Endometrial microvascular endothelial cells (primary cell): ENCODE results near the gene PIGW. TPM values are rescaled to one million over a fixed set of nuclear protein-coding genes. Genes with fewer than 3 reads are reported as not detected.
"Not testable (repeated sequence)": the region's sequence is repeated elsewhere in the genome, so short reads cannot be mapped to it uniquely, and the experiment has no call there.

Experiments
- in situ Hi-C: cut with HindIII; loops from 2 replicates; pipeline ENCODE4 v1.10.0; 2017; ENCODE audit warnings: low sequenced_read_pairs, low pct_unique_long_range_greater_than_20kb; ENCODE audit errors: inconsistent ontology term
- total RNA-seq: library from RNA; depleted of rRNA; stranded (reverse); fragments of >200 nt; gene quantifications from one replicate; pipeline ENCODE4 v1.2.3, GENCODE V29; 2015; ENCODE audit errors: inconsistent ontology term

The PIGW gene
- total RNA-seq, 1 donor from 2014 or later, result 32.1 TPM

DNA sequence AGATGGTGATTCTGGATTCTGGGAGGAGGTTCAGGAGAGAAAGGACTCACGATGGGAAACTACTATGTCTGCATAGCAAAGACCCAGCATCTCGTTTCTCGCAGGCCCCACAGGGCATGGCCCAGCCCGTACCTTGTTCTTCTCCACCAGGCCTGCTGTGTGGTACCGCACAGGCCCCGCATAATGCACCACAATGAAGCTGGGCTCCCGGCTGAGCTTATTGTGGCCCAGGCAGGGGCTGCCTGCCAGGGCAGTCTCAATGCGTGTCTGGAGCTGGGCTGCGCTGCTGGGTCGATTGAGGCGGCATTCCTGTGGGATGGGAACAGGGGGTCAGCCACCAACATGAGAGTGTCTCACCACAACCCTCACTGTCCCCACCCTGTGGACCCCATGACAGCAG, 28.0 kb upstream of the PIGW start:
- in situ Hi-C loops, result no loop called here

DNA sequence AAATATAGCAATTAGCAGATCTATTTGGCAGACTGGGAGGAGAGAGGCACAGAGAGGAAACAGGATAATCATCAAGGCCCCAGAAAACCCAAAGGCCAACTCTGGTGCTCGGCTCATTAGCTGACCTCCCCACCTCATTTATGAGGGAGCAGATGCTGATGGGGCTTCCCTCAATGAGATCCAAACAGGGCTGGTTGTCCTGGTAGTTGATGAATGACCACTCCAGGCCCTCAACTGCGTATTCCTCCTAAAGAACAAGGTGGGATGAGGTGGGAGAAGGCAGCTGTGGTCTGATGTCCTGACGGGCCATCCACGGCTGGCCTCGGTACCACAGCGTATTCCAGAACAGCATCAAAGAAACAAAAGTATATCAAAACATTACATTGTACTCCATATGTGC, 27.5 kb upstream of the PIGW start:
- in situ Hi-C loops, result no loop called here

DNA sequence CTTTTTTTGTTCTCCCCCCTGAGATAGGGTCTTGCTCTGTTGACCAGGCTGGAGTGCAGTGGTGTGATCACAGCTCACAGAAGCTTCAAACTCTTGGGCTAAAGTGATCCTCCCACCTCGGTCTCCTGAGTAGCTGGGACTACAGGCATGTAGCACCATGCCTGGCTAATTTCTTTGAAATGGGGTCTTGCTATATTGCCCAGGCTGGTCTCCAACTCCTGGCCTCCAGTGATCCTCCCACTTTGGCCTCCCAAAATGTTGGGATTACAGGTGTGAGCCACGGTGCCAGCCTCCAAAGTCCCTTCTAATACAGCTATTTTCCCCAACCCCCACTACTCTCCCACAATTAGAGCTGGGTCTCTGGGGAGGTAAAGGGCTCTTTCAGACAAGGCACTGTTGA, 26.3 kb upstream of the PIGW start:
- in situ Hi-C loops, result not testable (repeated sequence)

DNA sequence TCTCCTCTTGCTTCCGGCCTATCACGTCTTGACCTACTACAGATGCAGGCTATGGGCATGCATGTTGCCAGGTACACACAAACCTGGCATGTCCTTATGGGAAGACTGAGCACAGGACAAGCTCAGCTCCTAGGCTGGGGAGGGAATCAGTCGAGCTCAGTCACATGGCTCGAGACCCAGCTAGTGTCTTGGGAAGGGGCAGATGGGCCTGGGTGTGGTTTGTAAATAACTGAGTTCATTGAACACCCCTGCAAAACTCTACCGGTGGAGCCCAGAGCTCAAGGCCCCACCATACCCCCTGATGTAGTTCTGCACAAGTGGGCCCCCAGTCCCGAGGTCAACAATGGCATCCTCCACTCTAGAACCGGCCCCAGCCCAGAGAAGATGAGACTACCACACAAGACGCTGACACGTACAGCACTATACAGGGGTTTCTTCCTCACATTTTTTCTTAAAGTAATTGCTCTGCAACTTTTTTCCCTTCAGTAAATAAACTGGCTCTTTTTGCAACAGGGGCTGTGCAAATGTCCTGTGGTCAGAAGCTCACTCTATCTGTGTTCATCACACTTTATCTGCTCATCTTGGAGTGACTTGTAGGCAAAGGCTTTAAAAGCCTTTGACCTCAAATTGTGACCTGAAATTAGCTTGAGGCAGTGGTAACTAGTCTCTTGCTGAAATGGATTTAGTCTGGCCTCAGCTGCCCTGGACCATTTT, 25.4 kb upstream of the PIGW start:
- in situ Hi-C loops, result no loop called here

DNA sequence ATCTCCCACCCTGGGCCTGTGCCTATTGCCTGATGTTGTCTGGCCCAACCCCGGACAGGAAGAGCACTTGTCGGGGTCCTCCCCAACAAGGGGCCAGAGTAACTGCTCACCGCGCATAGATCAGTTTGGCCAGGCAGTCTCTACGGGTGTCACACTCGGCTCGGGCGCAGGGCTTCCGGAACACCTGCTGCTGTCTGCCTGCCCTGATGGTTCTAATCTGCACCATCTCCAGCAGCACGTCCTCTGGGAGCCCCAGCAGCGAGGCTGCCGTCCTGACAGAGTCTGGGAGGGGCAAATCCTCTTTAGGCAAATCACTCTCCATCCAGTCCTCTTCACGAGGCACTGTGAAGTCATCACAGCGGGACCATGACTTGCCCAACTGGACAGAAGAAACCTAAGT, 24.2 kb upstream of the PIGW start:
- in situ Hi-C loops, result no loop called here

DNA sequence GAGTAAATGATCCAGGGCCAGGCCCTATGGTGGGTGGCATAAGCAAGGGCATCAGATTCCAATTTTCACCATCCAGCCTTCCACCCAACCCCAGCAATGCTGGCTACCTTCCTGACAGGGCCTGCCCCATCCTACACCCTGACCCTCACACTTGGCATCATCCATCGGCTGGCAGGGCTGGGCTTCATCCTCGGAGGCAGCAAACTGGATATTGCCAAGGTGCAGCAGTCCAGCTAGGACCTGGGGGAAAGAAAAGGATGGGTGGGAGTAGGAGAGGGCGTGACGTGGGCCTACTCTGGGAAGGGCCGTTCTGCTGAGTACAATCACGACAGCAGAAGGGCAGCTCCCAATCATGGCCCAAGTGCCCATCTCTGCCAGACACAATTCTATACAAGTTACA, 23.6 kb upstream of the PIGW start:
- in situ Hi-C loops, result no loop called here

DNA sequence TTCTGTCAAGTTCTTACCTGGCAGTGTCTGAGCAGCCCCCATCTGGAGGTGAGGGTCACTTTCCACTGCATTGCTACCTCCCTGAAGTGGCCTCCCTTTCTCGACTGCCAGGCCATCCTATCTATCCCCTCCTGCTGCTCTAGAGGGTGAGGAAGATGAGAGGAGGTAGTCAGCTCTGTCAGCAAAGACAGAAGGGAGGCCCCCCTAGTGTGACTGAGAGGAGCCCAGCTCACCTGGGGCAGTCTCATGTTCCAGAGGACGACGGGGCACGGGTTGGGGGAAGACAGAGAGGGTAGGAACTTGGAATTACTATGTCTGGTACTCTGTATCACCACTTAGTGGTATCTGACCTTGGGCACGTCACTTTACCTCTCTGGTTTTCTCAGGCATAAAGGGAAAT, 22.1 kb upstream of the PIGW start:
- in situ Hi-C loops, result no loop called here

DNA sequence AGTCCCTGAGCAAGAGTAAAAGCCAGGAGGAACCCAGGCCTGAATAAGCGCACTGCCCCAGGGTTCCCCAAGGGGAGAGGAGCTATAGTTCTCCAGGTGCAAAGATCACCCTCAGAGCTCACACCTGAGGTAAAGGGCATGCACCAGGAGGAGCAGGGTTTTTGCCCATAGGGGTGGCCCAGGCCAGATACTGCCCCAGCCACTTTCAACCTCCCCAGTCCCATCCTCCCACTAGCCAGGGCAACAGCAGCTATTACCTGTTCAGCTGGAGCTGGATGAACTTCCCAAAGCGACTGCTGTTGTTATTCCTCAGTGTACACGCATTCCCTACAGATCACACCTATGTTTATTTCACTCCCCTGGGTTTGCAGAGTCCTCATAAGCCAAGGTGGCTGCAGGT, 19.9 kb upstream of the PIGW start:
- in situ Hi-C loops, result no loop called here

DNA sequence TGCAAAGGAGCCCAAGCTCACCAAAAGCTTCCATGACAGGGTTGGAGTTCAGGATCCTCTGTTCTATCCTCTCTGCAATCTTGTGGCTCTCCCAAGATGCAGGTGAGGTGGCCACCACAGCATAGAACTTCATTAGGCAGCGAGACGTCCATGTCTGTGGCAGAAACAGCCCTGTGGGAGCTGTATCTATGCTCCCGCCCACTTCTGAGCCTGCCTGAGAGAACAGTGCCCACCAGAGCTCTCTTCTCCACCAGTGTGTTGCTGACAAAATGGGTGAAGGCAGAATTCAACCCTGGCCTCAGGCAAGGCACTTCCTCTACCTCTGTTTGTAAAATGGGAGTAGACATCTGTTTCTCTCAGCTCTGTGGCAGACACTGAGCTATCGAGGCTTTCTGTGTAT, 18.9 kb upstream of the PIGW start:
- in situ Hi-C loops, result no loop called here

DNA sequence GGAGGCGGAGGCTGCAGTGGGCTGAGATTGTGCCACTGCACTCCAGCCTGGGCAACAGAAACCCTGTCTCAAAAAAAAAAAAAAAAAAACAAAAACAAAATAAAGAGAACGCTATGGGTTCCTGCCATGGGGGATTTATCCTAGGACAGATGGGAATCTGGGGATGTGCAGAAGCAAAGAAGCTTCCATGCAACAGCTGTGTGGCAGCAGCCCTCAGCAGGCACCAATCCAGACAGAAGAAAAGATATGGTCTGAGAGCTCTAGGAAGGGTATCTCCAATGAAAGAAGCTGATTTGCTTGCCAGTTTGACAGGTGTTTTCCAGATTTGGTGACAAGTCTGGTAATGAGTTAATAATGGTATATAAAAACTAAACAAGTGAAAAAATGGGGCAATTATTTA, 11.7 kb upstream of the PIGW start:
- in situ Hi-C loops, result no loop called here

DNA sequence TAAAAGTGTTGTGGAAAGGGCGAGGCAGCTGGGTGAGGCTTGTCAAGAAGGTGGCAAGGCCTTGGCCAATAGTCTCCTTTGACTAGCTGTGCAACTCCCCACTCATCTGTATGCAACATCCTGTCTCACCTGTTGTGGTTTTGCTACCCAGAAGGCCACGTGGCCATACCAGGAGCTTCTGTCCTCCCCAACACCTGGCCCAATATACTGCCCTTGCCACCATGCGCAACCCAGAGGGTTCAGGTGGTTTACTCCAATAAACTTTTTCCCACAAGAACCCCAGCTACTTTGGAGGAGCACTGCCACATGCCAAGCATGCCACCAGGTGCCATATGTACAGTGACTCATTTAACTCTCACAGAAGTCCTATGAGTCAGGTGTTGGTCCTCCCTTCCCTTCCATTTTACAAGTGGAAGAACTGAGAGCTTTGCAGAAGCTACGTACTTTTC, 10.3 kb upstream of the PIGW start:
- in situ Hi-C loops, result no loop called here

DNA sequence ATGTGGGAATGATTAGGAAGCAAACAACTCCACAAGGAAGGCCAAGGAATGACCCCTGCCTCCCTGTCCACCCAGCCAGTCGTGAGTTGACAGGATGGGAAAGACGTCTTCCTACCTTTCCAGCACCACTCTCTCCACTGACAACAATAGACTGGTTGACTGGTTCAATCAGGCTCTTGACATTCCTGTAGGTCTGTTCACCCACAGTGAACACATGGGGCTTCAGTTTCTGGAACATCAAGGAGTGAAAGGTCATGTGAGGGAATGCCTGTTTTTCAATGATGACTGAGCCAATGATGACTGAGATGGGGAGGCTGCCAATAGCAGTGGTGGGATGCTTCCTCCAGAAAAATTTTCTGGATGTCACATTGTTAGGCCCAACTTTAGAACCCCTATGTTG, 9.7 kb upstream of the PIGW start:
- in situ Hi-C loops, result no loop called here

DNA sequence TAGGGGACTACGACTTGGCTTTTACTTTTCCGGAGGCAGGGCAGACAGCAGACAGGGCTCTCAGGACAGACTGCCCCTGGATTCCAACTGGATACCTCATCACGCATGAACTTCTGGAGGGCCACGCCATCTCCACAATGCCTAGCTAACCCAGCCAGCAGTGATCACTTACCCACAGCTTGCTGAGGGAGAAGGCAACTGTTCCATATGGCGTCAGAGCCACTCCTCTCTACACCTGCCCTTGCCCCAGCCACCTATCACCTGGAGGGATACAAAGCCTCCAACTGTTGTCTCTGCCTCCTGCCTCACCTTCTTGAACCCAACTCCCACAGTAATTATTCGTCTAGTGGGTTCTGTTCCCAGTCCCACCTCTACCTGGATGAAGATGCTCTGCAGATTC, 8.9 kb upstream of the PIGW start:
- in situ Hi-C loops, result no loop called here

DNA sequence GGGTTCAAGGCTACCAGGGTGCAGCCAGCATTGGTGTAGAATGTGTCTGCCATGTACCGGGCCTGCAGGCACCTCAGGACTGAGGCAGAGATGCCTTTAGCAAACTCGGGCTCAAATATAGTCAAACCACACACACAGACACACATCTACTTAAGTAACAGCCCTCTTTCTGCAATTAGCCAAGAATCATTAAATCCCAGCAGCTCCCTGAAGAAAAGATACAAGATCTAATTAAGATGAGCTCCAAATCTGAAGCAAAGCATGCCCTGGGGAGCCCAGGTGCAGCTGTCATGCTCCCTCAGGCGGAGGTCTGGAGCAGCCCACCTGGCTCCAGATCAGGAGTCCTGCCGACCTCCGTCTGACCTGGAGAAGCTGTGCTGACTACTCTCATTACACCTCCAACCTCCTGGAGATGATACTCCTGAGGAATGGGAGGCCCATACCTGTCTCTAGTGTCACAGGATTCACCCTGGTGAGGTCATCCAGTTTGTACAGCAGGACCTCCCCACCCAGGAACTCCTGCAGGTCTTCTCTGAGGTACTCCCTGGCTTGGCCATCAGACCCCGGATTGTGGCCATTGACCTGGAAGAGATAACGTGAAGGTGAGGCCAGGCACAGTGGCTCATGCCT, 7.1 kb upstream of the PIGW start:
- in situ Hi-C loops, result no loop called here

DNA sequence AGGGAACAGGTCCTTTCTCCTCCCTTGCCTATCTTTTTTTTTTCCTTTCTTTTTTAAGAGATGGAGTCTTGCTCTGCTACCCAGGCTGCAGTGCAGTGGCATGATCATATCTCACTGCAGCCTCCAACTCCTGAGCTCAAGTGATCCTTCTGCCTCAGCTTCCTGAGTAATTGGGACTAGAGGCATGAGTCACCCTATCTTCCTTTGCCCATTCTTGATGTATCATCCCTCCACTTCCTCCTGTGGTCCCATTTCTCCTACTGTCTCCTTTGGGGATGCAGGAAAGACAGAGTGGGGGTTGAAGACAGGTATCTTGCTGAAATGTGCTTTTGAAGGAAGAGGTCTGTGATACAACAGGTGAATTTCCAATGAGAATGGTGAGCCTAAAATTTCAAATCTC, 5.7 kb upstream of the PIGW start:
- in situ Hi-C loops, result no loop called here

DNA sequence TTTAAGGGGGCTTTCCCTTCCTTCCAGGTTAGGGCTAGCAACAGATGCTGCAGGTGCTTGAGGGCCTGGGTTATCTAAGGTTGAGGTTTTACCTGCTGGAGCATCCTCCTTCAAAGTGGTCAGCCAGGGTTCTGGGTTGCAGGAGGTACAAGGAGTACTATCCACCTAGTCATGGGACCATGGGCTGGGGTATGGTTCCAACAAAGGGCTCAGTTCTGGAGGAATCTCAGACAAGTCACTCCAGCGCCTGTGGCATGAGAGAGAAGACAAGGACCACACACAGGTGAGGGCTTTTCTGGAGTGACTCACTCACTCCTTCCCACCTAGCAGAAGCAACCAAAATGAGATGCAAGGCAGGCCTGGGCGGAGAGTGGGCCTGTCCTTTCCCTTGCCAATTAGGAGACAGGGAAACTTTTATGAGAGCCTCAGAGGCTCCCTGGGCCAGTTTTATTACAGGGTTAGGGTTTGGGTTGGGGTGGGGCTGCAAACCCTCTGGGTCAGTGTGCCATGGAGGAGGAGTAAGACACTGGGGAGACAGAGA, 2.3 kb upstream of the PIGW start:
- in situ Hi-C loops, result no loop called here

DNA sequence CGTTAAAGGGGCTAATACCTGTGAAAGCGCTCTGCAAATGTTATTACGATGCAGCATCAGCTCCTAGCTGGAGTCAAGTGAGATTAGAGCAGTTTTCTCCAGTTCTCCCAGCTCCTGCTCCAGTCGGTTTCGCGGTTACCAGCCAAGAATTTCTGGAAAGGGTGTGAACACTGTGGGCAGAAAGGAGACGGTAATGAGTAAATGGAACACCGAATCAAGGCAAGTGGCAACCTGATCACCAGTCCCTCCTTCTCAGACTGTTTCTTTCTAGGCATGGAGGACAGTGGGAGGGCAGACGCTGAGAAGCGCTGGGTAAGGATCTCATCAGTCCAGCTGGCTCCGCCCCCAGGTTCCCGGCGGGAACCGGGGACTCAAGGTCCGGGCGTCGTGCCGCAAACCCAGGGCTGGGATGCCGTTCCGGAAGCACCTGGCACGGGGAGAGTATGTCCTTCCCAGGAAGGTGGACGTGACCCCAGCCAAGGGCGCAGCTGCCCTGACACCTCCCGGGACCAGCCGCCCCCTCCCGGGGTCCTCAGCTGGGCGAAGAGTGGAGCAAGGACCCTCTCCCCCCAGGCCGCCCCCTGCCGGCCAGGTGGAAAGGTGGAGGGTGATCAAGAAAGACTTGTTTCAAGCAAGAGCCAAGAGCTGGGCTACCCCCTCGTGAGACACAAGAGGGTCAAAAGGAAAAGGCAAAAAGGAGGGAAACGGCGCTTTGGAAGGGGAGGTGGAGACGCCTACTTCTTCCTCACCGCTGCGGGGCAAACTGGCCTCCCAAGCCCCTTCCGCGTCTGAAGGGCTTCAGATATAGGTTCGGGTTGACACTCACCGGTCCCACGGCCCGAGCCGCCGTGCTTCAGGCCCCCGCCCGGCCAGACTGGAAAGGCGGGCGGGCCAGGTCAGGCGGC, 600 bp upstream of the PIGW start:
- in situ Hi-C loops, result no loop called here

DNA sequence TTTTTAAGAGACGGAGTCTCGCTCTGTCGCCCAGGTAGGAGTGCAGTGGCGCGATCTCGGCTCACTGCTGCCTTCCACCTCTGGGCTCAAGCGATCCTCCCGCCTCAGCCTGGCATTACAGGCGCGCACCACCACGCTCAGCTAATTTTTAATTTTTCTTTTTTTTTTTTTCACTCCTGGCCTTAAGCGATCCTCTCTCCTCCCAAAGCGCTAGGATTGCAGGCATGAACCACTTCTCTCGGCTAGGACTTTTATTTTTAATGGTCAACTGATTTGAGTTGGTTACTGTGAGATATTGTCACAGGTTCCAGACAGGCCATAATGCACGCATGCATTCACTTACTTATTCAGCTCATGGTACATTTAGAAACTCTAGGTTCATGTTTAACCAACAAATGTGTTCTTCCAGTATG, 888 bp downstream of the PIGW start:
- in situ Hi-C loops, result no loop called here

DNA sequence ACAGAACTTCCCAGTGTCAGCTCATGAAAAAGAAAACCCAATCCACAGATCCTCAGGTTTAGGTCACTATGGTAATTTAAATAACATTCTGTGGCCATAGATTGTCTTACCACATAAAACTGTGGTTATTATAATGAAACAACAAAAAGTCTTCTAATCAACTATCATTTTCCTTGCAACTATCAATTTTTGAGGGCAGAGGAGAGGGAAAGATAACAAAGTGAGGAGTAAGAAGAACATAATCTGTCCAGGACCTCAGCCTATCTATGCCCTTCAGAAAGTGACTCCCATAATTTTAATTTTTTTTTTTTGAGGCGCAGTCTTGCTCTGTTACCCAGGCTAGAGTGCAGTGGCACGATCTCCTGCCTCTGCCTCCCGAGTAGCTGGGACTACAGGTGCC, 5.9 kb downstream of the PIGW start:
- in situ Hi-C loops, result no loop called here

DNA sequence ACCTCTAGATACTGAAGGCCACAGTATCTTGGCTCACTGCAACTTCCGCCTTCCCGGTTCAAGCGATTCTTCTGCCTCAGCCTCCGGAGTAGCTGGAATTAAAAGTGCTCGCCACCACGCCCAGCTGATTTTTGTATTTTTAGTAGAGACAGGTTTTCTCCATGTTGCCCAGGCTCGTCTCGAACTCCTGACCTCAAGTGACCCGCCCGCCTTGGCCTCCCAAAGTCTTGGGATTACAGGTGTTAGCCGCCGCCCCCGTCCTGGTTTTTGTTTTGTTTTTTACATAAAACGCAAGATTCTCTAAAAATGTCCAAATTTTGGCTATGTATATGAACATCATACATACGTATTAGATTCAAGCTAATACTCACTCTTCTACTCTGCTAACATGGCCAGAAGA, 8.0 kb downstream of the PIGW start:
- in situ Hi-C loops, result no loop called here
